Glomerular visceral epithelial cell (primary cell): ENCODE results near the gene EXOC7.
A peak's percentile ranks its signal among the peaks of the same experiment; 100 is the strongest.

Source experiments
- DNase-seq: peaks from one replicate; pipeline ENCODE4 v3.0.0-alpha.2; 2016; ENCODE audit errors: extremely low spot score

The EXOC7 gene

GRCh38 chr17:76138896-76139752 is 35.5 kb upstream of the EXOC7 start:
- DNase-seq: no peak

DNA sequence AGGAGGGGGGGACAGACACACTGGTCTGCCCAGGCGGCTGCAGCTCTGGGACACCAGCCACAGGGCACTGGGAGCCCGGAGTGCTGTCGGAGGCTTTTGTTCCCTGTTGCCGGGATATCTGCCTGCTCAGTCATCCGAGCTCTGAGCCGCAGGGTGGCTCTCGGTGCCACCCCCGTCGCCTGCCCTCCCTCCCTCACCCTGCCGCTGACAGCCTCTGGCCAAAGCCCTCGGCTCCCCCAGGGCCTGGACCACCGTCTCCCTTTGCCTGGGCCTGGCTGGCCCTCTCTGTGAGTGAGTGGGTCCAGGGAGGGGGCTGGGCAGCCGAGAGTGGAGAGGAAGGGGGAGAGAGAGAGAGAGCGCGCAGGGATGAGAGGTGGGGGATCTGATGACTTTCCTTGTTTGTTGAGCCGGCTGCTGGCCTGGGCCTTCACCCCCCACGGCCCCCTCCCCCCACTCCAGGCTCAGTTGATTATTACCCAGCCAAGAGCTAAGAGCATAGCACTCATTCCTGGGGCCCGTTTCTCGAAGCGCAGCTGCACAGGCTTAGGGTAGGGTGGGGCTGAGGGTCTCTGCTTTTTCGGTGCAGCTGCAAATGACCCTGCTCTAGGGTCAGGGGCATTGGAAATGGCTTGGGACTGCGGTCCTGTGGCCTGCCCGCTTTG is 34.8 kb upstream of the EXOC7 start:
- peak; percentile 65 for DNase-seq

DNA sequence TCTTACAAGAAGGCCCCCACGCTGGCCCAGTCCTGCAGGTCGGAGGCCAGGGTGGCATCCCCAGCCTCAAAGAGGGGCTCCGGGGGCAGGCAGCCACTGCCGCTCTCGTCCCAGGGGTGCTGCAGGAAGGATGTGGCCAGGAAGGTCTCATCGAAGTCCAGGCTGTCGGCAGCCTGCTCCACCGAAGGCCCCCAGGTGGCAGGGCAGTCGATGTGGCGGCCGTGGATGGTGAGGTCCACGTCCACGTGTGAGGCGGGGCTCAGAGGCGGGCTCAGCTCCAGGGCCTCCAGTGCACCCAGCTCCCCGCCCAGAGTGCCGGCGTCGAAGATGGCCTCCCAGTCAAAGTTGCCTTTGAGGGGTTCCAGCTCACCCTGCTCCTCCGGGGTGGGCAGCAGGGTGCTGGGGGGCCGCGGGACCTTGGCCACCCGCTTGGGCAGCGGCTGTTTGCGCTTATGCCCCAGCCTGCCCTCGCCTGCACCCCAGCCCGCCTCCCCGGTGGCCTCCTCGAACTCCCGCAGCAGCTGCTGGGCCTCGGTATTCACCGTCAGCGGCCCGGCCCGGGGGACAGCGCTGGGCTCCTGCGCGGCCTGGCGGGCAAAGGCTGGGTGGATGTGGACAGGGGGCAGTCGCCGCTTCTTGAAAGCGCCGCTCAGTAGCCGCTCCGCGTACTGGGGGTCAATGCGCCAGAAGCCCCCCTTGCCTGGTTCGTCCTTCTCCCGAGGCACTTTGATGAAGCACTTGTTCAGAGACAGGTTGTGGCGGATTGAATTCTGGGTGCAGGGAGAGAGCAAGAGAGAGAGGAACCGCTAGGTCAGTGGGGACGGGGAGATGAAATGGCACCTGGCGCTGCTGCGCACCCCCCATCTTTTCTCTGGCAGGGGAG is 34.0 kb upstream of the EXOC7 start:
- DNase-seq: no peak

DNA sequence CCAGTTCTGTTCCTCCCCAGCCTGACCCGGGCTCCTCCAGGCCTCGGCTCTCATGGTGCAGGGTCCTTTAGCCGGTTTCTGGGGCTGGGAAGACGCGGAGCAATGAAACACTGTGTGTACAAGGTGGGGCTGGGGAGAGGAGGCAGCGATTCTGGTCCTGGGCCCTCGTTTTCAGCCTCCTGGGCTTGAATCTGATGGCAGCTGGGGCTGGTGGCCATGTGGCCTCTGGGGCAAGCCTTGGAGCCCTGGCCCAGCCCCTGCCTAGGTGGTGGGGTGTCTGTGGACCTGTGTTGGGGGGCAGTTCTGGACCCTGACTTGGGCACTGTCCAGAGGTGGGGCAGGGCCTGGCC is 33.4 kb upstream of the EXOC7 start:
- no peak for DNase-seq

GRCh38 chr17:76136276-76137000 is 32.9 kb upstream of the EXOC7 start:
- DNase-seq: no peak

- DNase-seq: no peak
These were observed 32.2 kb upstream of the EXOC7 start for GRCh38 chr17:76135810-76136188.

- DNase-seq: no peak
These were observed 31.6 kb upstream of the EXOC7 start for GRCh38 chr17:76134911-76135809.

DNA sequence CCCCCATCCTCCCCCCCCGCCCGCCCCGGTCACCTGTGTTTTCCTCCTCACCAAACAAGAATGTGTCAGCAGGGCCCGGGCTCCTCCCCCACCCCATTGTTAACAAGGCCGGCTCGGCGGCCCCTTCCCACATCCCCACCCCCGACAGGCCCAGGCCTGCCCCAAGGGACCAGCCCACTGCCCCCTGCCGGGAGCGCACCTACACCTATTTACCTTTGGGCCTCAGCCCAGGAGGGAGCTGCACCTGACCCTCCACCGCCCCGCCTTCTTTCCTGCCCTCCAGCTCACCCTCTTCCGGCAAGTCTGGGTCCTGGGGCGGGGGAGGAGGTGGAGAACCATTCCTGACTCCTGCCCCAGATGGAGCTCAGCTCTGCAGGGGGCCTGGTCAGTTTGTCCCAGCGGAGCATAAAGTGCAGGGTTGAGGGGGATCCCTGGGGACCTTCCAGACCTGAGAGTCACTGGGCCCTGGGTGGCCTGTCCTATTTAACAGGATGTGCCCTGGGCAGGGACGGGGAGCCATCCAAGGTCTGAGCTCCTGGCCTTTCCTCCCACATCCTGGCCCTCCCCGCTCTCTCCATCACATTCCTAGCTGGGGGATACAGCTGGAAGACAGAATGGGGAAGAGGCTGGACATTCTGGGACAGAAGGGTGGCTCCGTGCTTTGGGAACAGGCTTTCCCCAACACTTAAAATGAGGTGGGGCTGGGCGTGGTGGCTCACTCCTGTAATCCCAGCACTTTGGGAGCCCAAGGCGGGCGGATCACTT is 29.2 kb upstream of the EXOC7 start:
- DNase-seq: peak; percentile 18

DNA sequence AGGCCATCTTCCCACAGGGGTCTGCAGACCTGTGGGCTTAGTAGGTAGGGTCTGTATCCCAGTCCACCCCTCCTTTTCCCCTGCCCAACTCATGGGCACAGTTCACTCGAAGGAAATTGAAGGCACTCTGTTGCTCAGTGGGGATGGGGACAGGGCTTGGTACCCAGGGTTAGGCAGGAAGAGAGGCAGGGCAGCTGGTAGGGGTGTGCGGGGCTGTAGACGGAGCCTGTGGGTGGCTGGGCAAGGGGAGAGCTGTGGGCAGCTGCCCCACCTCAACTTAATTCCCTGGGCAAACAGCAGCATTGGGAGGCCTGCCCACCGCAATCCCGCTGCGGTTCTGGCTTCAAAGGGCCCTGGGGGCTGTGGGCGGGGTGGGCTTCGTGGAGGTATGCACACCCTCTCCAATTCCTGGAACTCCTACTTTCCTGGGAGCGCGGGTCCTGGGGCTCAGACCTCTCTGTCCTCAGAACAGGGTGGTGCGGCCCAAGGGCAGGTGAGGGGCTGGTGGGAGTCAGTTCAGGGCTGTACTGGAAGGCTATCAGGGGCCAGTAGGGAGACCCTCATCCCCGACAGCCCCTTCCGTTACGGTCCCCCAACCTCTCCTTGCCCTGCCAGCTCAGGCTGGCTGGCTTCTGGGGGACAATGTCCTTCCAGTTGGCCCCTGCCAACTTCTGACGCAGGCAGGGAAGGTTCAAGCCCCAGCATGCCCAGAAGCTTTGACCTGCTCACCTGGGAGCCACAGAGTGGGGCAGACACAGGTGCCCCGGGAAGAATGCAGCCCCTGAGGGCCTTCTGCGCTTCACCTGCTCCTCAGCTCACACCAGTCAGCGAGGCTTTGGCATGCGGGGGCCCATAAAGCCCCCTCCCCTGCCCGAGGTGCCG is 28.3 kb upstream of the EXOC7 start:
- no peak for DNase-seq

- no peak for DNase-seq
These were observed 27.6 kb upstream of the EXOC7 start for GRCh38 chr17:76131051-76131691.

DNA sequence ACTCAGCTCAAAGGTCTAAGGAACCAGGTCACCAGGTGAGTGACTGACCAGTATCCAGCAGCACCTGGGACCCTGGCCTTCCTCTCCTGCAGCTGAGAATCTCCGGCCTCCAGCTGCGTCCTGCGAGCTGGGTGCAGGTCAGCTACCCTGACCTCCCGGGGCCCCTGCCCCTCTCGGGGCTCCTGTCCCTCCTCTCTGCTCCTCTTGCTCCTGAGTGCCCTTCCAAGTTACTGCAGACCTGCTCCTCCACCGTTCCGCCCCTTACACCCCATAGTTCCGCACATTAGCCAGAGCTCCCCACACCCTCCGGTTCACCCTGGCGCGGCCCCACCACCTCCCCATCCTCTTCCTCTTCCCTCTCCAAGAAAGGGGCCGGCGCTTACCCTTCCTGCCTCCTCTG is 26.9 kb upstream of the EXOC7 start:
- DNase-seq: no peak

DNA sequence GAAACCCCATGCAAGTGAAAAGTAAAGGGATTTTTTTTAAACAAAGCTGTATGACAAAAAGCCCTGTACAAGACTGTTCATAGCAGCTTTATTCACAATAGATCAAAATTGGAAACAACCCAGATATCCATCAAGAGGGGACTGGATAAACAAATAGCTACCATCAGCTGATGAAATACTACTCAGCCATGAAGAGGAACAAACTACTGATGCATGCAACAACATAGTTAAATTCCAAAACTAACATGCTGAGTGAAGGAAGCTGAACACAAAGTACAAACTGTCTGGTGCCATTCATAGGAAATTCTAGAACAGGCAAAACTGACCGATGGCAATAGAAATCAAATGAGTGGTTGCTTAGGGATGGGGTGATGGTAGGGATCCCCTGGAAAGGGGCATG is 22.3 kb upstream of the EXOC7 start:
- no peak for DNase-seq

- no peak for DNase-seq
These were observed 21.7 kb upstream of the EXOC7 start for GRCh38 chr17:76125391-76125675.

DNA sequence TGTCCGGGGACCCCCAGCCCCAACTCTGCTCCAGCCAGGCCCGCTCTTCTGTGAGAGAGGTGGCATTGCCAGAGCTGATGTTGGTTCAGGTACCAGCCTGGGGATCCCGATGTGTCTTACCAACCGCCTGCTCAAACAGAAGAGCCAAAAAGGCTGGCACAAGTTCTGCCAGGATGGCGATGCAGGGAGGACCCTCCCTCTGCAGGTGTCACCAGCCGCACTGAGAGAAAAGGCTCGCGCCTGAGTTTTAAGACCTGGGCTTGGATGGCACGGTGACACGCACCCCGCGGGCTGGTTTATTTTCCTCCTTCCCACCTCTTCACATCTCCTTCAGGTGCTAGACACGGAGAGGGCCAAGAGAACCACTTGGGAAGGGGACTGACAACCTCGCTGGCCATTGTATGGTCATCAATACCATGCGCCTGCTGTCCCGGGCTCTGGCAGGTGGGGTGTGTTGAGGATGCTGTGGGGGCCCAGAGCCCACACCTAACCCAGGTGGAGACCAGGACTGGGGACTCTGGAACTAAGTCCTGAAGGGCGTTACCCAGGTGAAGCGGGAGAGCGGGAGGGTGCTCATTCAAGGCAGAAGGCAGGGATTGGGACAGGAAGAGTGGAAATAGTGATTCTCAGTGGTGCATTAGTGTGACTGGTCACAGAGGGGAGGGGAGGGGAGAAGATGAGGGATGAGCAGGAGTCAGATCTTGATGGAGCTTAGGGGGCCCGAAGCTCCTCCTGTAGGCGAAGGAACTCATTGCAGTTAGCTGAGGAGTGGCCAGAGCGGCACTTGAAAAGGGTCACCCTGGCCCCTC is 21.2 kb upstream of the EXOC7 start:
- no peak for DNase-seq

DNA sequence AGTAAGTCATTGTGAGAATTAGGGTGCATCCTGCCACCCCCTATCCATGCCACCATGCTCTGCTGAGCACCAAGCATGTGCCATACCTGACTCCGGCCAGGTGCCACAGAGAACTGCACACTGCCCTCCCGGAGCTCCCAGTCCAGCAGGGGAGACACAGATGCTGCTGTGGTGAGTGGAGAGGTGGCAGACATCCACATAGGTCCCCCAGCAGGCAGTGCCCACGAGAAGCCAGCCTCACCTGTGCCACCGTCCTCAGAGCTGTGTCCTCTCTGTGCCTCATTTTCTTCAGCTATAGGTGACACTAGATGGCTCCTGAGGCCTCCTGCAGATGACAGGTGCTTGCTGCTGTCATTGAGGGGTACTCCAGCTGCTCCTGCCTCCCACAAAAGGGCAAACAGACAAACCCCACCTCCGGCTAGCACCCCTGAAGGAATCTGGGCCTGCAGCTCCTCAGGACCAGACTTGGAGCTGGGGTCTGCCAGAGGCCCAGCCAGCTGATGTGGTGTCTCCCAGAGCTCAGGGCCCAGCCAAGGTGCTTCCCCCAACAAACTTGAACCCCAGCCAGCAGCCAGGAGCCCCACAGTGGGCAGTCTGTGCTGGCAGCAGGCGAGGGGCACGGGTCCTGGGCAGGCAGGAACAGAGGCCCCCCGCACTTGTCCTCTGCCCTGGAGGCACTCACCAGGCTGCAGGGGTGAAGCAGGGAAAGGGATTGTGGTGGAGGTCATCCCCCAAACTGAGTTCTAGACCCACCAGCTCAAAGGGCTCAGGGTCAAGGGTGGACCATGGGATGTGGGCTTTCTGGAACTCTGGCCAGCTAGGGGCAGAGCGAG is 20.4 kb upstream of the EXOC7 start:
- DNase-seq: no peak

DNA sequence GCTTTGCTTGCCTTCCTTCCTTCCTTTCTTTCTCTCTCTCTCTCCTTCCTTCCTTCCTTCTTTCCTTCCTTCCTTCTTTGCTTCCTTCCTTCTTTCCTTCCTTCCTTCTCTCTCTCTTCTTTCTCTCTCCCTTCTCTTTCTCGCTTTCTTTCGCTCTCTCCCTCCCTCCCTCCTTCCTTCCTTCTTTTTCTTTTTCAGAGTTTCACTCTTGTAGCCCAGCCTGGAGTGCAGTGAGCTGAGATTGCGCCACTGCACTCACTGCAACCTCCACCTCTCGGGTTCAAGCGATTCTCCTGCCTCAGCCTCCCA is 19.6 kb upstream of the EXOC7 start:
- no peak for DNase-seq
